Astrocyte (in vitro differentiated cells and primary cell): ENCODE measurements around the gene RB1.

Experiments used
- EZH2 ChIP-seq: IDR thresholded peaks from 2 replicates; pipeline ENCODE4 v1.6.1; 2012; ENCODE audit warnings: mild to moderate bottlenecking, low read length, inconsistent platforms; ENCODE audit not compliant: insufficient read depth
- TF ChIP-seq, protein P1 (sequence below): IDR thresholded peaks from 2 replicates; pipeline ENCODE4 v1.5.1; 2011; ENCODE audit warnings: low read depth, mild to moderate bottlenecking, inconsistent platforms, low read length, moderate library complexity; ENCODE audit not compliant: insufficient read depth

- no peak for TF ChIP-seq EZH2
- TF ChIP-seq, protein P1, sequence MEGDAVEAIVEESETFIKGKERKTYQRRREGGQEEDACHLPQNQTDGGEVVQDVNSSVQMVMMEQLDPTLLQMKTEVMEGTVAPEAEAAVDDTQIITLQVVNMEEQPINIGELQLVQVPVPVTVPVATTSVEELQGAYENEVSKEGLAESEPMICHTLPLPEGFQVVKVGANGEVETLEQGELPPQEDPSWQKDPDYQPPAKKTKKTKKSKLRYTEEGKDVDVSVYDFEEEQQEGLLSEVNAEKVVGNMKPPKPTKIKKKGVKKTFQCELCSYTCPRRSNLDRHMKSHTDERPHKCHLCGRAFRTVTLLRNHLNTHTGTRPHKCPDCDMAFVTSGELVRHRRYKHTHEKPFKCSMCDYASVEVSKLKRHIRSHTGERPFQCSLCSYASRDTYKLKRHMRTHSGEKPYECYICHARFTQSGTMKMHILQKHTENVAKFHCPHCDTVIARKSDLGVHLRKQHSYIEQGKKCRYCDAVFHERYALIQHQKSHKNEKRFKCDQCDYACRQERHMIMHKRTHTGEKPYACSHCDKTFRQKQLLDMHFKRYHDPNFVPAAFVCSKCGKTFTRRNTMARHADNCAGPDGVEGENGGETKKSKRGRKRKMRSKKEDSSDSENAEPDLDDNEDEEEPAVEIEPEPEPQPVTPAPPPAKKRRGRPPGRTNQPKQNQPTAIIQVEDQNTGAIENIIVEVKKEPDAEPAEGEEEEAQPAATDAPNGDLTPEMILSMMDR = no peak
These were observed 53.2 kb downstream of the RB1 start for GRCh38 chr13:48356750-48357149.
